Astrocyte of the hippocampus (primary cell): ENCODE data around the gene ZG16B.

Experiments used
- DNase-seq: peaks from one replicate; pipeline ENCODE4 v3.0.0; 2011; ENCODE audit warnings: low read depth, low spot score

ZG16B gene

DNA sequence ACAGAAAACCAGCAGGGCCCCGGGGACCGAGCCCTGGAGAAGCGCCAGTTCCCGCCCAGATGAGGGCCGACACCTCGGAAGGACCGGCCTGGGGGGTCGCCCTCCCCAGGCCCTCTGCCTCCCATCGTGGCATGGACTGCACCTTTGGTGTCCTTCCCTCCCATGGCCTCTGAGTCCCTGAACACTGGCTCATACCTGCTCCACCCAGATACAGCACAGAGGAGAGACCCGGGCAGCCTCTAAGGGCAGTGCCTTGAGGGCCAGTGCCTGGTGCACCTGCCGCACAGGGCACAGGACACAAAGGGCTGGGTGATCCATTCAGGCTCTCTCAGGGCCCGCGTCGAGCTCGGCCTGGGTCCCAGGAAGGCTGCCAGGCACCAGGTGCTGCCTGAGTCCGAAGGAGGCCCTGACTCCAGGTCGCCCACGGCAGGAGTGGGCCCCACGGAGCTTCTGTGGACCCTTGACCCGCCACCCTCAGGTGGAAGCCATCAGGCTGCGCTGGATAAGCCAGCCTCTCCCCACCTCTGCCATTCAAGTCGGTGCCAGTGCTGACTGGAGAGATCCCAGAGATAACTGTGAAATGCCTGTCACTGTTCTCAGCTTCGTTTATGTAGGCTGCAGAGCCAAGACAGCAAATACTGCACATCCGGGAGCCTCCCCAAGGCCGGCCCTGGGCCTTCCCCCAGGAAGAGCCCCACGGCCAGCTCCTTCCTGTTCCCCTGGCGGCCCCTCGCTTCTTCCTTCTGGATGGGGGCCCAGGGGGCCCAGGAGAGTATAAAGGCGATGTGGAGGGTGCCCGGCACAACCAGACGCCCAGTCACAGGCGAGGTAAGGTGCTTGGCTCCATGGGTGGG lies at the start of gene ZG16B:
TSS of gene ZG16B (plus strand) at position 803 of the 854 bp plus-strand sequence. CDS start 139 bp downstream, outside the sequence.
- DNase-seq = no peak

DNA sequence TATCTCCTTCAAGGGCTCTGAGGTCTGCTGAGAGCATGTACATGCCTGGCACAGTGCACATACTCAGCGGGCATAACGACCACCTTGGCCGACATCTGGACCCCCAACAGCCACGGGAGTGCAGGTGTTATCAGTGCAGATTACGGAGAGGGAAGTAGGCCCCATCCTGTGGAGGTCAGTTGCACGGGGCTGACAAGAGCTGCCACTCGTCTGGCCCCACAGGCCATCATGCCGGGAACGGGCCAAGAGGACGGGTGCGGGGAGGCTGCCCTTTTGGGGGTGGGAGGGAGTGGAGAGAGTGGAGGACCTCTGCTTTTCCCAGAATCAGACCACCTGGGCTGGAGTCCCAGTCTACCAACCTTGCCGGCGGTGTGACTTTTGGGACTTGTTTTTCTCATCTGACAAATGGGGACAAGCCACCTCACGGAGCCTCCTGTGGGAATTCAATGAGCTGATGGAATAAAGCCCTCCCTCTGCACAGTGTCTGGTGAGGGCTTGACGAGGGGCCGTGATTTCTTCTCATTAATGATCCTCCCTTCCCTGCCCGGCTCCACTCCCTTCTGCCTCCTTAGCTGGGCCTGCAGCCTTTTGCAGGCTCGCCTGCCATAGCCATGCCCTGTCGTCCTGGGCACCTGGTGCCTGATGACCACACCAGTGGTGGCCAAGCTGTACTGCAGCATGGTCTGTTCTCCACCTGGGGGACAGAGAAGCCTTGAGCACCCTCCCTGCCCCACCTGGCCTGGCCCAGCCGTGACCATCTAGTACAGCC lies 47.3 kb upstream of the ZG16B start:
- DNase-seq = no peak

DNA sequence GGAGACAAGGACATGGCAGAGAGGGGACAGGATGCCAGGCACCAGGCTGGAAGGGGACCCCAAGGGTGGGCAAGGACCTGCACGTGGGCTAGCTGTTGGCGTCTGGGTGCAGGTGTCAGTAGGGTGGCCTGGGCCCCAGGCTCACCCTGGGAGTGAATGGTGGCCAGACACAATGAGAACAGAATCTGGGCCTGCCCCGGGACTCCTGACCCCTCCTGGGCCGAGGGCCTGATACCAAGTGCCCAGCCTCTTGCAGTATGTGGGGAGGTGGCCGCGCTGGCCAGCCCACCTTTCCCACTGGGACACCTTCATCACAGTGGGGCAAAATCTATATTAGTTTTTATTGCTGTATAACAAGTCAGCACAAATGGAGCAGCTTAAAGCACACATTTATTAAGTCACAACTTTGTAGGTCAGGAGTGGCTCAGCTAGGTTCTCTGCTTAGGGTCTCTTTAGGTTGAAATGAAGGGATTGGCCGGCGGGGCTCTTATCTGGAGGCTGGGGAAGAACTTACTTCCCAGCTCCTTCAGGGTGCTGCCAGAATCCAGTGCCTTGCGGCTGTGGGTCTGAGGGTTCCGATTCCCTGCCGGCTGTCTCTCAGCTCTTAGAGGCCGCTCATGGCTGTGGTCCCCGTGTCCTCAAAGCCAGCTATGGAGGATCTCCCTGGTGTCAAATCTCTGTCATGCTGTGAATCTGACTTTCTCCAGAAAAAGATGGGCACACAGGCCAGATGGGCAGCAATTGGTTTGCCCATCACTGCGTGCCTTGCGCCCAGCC lies 46.3 kb upstream of the ZG16B start:
- DNase-seq = no peak

DNA sequence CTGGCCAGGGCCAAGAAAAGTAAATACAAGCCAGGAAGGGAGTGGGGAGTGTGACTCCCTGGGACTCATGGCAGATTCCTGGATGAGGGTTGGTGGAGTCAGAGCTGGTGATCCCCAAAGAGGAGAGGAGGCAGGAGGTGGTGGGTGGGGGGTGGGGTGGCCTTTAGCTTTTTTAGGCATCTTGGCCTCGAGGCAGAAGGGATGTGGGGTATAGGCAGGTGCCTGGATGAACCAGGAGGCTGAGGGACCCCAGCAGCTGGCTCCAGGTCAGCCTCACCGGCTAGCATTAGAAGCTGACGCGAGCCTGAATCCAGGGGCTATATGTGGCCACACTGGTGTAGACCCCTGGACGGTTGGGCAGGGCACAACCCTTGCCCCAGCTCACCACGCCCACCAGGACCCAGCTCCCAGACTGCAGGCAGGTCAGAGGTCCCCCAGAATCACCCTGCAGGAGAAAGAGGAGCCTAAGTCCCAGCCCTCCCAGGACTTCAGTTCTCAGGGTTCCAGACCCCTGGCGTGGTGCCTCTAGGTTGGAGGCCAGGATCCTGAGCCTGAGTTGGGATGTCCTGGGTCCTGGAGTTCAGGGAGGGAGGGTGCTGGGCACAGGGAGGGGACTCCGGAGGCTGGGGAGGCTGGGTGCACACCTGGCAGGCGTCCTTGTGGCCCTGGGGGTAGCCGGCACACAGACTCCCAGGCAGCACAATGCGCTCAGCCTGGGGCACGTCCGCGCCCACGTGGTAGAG lies 45.6 kb upstream of the ZG16B start:
- DNase-seq = no peak

DNA sequence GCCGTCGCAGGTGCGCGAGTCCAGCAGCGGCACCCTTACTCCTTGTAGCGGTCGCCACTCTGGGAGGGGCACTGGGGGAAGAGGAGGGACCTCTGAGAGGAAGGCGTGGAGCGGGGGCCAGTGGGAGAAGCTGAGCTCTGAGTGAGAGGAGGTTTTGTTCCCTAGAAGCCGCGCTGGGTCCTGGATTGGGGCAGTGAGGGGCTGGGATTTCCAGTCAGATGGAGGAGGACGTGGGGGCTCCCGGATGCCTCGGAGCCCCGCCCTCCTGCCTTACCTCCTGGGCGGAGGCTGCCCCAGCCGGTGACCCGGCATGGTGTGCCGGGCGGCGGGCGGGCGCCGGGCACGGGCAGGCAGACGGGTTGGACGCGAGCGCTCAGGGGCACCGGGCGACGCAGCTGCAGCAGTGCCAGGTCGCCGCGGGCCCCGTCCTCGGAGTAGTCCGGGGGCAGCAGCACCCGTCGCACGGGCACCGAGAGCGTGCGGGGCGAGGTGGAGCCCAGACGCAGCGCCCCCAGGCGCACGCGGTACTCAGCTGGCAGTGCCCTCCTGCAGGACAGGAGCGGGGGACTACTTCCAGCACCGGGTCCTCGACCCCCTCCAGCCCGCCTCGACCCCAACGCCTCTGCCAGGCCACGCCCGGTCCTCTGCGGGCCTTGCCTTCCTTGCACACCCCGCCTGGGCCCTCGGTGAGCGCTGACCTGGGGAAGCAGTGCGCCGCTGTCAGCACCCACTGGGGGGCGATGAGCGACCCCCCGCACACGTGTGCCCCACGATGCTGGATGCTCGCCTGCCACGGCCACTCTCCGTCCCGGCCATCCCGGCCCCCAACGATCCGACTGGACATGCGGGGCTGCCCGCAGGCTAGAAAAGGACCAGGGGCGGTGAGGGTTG lies 44.8 kb upstream of the ZG16B start:
- DNase-seq = peak; percentile 34

DNA sequence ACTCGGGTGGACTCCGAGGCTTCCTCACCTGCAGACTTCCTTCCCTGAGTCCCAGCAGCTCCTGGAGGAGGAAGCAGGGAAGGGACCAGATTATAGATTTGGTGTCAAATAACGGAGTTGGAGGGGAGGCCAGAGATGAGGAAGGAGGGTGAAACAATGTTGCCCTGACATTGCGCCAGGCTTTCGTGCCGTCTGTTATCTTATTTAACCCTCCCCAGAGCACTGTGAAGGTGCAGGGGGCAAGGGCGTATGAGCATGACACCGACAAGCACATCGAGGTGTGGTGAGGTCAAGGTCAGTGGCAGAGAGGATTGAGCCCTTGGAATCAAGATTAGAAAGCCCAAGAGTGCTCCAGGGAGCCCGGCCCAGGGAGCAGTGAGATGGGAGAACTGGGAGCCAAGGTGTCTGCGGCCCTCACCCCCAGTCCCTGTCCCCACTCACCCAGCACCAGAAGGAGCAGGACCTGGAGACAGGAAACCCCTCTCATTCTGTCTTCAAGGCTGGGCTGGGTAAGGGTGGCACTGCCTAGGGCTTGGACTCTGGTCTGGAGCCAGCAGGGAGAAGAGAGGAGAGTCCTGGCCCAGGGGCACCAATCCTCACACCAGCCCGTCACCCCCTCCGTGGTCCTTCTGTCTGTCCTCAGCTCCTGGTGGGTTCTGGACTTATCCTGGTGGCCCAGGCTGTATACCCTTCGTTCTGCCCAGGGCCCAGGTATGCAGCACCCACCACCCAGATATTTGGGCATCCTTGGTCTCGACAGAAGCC lies 43.9 kb upstream of the ZG16B start:
- DNase-seq = no peak

DNA sequence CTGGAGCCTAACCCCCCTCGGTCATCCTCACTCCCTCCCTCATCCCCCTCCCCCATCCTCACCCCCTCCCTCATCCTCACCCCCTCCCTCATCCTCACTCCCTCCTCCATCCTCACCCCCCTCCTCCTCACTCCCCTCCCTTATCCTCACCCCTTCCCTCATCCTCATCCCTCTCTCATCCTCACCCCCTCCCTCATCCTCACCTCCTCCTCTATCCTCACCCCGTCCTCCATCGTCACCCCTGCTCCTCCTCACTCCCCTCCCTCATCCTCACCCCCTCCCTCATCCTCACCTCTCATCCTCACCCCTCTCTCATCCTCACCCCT lies 43.3 kb upstream of the ZG16B start:
- no peak for DNase-seq

DNA sequence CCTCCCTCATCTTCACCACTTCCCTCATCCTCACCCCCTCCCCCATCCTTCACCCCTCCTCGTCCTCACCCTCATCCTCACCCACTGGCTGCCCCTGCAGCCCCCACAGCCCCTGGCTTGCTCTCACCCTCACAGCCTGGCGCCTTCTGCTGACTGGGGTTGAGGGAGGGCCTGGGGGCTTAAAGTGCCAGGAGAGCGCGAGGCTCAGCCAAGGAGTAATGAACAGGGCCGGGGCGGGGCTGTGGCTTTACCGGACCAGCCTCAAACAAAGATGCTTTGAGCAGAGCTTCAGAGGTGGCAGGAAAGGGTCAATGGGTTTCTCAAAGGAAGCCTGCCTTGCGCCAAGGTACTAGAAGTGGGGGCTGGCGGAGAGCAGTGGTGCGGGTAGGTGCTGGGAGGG lies 42.7 kb upstream of the ZG16B start, which contains the start of gene PRSS33:
TSS of gene PRSS33 (minus strand) at position 155 of the 400 bp plus-strand sequence. CDS start 1,013 bp downstream, outside the sequence.
- DNase-seq = peak; percentile 55

DNA sequence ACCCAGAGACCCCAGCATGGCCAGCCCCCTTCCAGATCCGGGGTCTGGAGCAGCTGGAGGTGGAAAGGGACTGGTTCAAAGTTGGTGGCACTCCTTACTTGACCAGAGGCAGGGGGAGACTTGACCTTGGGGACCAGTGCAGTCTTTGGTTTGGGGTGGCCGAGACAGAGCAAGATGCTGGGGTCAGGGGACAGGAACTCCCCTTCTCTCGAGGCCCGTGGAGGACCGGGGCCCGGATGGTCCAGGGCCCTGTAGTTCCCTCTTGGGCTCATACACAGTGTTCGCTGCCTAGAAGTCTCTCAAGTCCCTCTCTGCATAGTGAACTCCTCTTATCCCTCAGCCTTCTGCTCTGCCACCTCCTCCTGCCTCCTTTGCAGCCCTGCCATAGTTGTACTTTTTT lies 42.1 kb upstream of the ZG16B start:
- no peak for DNase-seq

- no peak for DNase-seq
Measured at GRCh38 chr16:2790631-2791030, 39.5 kb upstream of the ZG16B start.

GRCh38 chr16:2791174-2791573 lies 38.9 kb upstream of the ZG16B start:
- no peak for DNase-seq

- no peak for DNase-seq
Measured at GRCh38 chr16:2792940-2793339, 37.2 kb upstream of the ZG16B start.

- DNase-seq = no peak
Measured at GRCh38 chr16:2795395-2796143, 34.5 kb upstream of the ZG16B start.

DNA sequence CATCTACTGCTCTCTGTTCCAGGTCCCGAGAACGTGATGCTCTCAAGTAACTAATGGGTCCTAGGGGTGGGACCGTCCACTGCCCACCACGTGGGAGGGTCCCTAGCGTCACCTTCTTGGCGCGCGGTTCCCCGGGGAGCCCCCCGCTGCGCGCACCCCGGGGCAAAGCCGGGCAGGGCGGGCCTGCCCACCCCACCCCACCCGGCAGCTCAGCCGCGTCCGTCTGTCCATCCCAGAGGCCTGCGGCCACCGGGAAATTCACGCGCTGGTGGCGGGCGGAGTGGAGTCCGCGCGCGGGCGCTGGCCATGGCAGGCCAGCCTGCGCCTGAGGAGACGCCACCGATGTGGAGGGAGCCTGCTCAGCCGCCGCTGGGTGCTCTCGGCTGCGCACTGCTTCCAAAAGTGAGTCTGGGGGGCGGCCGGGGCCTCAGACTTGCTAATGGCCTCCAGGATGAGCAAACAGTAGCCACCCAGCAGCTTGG lies 31.3 kb upstream of the ZG16B start:
- DNase-seq = no peak

DNA sequence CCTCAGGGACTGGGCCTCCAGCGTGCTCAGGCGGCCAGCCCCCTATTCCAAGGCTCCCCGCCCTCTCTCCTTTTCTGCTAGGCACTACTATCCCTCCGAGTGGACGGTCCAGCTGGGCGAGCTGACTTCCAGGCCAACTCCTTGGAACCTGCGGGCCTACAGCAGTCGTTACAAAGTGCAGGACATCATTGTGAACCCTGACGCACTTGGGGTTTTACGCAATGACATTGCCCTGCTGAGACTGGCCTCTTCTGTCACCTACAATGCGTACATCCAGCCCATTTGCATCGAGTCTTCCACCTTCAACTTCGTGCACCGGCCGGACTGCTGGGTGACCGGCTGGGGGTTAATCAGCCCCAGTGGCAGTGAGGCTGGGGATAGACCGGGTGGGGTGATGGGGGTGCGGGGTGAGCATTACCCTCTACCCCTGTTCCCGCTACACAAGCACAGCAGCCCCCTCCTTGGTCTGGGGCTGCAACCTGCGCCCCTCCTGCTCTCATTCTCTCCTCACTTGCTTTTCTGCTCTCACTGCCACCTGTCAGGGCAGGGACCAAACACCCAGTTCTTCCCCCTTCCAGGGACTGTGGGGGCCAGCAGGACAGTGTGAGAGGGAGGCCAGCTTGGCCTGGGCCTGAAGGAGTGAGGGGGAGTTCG lies 30.8 kb upstream of the ZG16B start:
- no peak for DNase-seq

- DNase-seq = no peak
Measured at GRCh38 chr16:2799859-2800226, 30.3 kb upstream of the ZG16B start.

DNA sequence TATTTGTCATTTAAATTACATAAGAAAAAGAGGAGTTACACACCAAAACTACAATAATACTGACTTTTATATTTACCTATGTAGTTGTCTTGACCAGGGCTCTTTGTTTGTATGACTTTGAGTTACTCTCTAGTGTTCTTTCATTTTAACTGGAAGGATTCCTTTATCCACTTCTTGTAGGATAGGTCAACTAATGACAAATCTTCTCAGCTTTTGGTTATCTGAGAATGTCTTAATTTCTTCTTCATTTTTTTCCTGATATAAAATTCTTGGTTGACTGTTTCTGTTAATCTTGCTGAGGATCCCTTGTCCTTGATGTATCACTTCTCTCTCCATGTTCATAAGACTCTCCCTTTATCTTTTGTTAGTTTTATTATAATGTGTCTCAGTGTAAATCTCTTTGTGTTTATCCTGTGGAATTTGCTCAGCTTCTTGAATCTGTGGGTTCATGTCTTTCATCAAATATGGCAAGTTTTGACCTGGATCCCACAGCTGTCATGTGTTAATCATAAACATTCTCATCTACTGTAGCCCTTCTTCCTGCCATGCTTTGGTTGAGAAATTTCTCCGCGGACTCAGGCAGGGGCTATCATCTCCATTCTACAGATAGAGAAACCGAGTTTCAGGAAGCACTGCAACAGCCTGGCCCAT lies 26.4 kb upstream of the ZG16B start:
- no peak for DNase-seq

- no peak for DNase-seq
Measured at GRCh38 chr16:2804728-2805127, 25.4 kb upstream of the ZG16B start.
